WTC11 (cell line): ENCODE measurements around the gene TTLL13. TPM values are rescaled to one million over a fixed set of nuclear protein-coding genes. Genes with fewer than 3 reads are reported as not detected.

Source experiments
- ATAC-seq: fragments of 200-7000 bp; cut with Tn5 transposase; 2 replicates; pipeline ENCODE4 v1.10.0; 2021; ENCODE audit warnings: mild to moderate bottlenecking, moderate library complexity
- CTCF ChIA-PET: fragments of 300-600 bp; sonication (Branson Sonifier 250); formaldehyde crosslinking; loops from one replicate; lab custom pipeline; 2021; ENCODE audit warnings: antibody characterized with exemption; lab: Charles Lee
- POLR2A ChIA-PET: fragments of 350-600 bp; sonication (Branson Sonifier 250); formaldehyde crosslinking; loops from one replicate; lab custom pipeline; 2021; ENCODE audit warnings: antibody characterized with exemption; lab: Charles Lee
- DNase-seq: peaks from one replicate; pipeline ENCODE4 v3.0.0; 2021; ENCODE audit warnings: low spot score
- H3K27ac Mint-ChIP-seq: 2 replicates; pipeline ENCODE4 v1.8.0; 2021; ENCODE audit warnings: mixed read lengths
- H3K27me3 Mint-ChIP-seq: 2 replicates; pipeline ENCODE4 v1.8.0; 2021; ENCODE audit warnings: low read depth, mild to moderate bottlenecking, moderate library complexity, mixed read lengths
- H3K36me3 Mint-ChIP-seq: 2 replicates; pipeline ENCODE4 v1.8.0; 2021; ENCODE audit warnings: mixed read lengths
- H3K4me1 Mint-ChIP-seq: 2 replicates; pipeline ENCODE4 v1.8.0; 2022; ENCODE audit warnings: mixed read lengths
- H3K4me3 Mint-ChIP-seq: 2 replicates; pipeline ENCODE4 v1.8.0; 2021; ENCODE audit warnings: mild to moderate bottlenecking, moderate library complexity, mixed read lengths
- H3K9me3 Mint-ChIP-seq: 2 replicates; pipeline ENCODE4 v1.8.0; 2021; ENCODE audit warnings: mixed read lengths
- CREB1 ChIP-seq: sonication (generic); formaldehyde crosslinking; IDR thresholded peaks from 2 replicates; pipeline ENCODE4 v1.8.0; 2023; ENCODE audit warnings: mild to moderate bottlenecking, missing genetic modification reagents
- CREM ChIP-seq: sonication (generic); formaldehyde crosslinking; IDR thresholded peaks from 2 replicates; pipeline ENCODE4 v1.8.1; 2022; ENCODE audit warnings: mild to moderate bottlenecking, missing genetic modification reagents, moderate library complexity
- CTCF ChIP-seq: fragments of 200-600 bp; IDR thresholded peaks from 2 replicates; pipeline ENCODE4 v1.8.0; 2022; ENCODE audit warnings: antibody characterized with exemption
- E2F1 ChIP-seq: sonication (generic); formaldehyde crosslinking; IDR thresholded peaks from 2 replicates; pipeline ENCODE4 v1.8.0; 2022; ENCODE audit warnings: mild to moderate bottlenecking, missing genetic modification reagents
- ERG ChIP-seq: fragments of 250-450 bp; sonication (Bioruptor Pico); IDR thresholded peaks from 2 replicates; pipeline ENCODE4 v1.8.0; 2021; ENCODE audit warnings: mild to moderate bottlenecking
- FOXJ3 ChIP-seq: sonication (generic); formaldehyde crosslinking; IDR thresholded peaks from 2 replicates; pipeline ENCODE4 v1.9.0; 2021; ENCODE audit warnings: missing genetic modification reagents, mild to moderate bottlenecking, borderline replicate concordance
- FOXP4 ChIP-seq: sonication (generic); formaldehyde crosslinking; IDR thresholded peaks from 2 replicates; pipeline ENCODE4 v1.8.0; 2022; ENCODE audit warnings: mild to moderate bottlenecking, missing genetic modification reagents
- GABPB1 ChIP-seq: sonication (generic); formaldehyde crosslinking; IDR thresholded peaks from 2 replicates; pipeline ENCODE4 v1.8.1; 2023; ENCODE audit warnings: mild to moderate bottlenecking, missing genetic modification reagents
- HMGA2 ChIP-seq: fragments of 250-450 bp; sonication (Bioruptor Pico); IDR thresholded peaks from 2 replicates; pipeline ENCODE4 v1.4.0; 2021; ENCODE audit warnings: mild to moderate bottlenecking, moderate library complexity
- HMGXB4 ChIP-seq: sonication (generic); formaldehyde crosslinking; IDR thresholded peaks from 2 replicates; pipeline ENCODE4 v1.8.1; 2023; ENCODE audit warnings: mild to moderate bottlenecking, moderate library complexity, missing genetic modification reagents
- KAT7 ChIP-seq: sonication (generic); formaldehyde crosslinking; IDR thresholded peaks from 2 replicates; pipeline ENCODE4 v1.8.1; 2023; ENCODE audit warnings: missing genetic modification reagents, mild to moderate bottlenecking, borderline replicate concordance
- PRDM15 ChIP-seq: sonication (generic); formaldehyde crosslinking; IDR thresholded peaks from 2 replicates; pipeline ENCODE4 v1.8.0; 2022; ENCODE audit warnings: missing genetic modification reagents
- STAT6 ChIP-seq: sonication (generic); formaldehyde crosslinking; conservative IDR thresholded peaks from 2 replicates; pipeline ENCODE4 v1.8.1; 2023; ENCODE audit warnings: mild to moderate bottlenecking, low read depth, missing genetic modification reagents, moderate library complexity
- TCF7 ChIP-seq: sonication (generic); formaldehyde crosslinking; IDR thresholded peaks from 2 replicates; pipeline ENCODE4 v1.8.0; 2022; ENCODE audit warnings: mild to moderate bottlenecking, low read depth, missing genetic modification reagents, moderate library complexity
- TEAD1 ChIP-seq: sonication (generic); formaldehyde crosslinking; IDR thresholded peaks from 2 replicates; pipeline ENCODE4 v1.8.0; 2022; ENCODE audit warnings: mild to moderate bottlenecking, missing genetic modification reagents
- TEAD4 ChIP-seq: sonication (generic); formaldehyde crosslinking; IDR thresholded peaks from 2 replicates; pipeline ENCODE4 v1.8.0; 2022; ENCODE audit warnings: mild to moderate bottlenecking, missing genetic modification reagents
- ZBTB21 ChIP-seq: sonication (generic); formaldehyde crosslinking; IDR thresholded peaks from 2 replicates; pipeline ENCODE4 v1.8.1; 2023; ENCODE audit warnings: mild to moderate bottlenecking, missing genetic modification reagents, borderline replicate concordance
- ZNF121 ChIP-seq: sonication (generic); formaldehyde crosslinking; IDR thresholded peaks from 2 replicates; pipeline ENCODE4 v1.8.0; 2023; ENCODE audit warnings: missing genetic modification reagents
- ZNF219 ChIP-seq: sonication (generic); formaldehyde crosslinking; IDR thresholded peaks from 2 replicates; pipeline ENCODE4 v1.8.0; 2023; ENCODE audit warnings: missing genetic modification reagents, mild to moderate bottlenecking, borderline replicate concordance
- ZNF396 ChIP-seq: fragments of 250-450 bp; sonication (Bioruptor Pico); IDR thresholded peaks from 2 replicates; pipeline ENCODE4 v1.8.0; 2021; ENCODE audit warnings: mild to moderate bottlenecking, moderate library complexity, borderline replicate concordance
- total RNA-seq: library from RNA; stranded (reverse); gene quantifications from 3 replicates; pipeline ENCODE4 v1.2.3, GENCODE V29; 2021

Gene TTLL13
- total RNA-seq, 1 experiment from 2014 or later, result 0.48 TPM

- H3K4me3 Mint-ChIP-seq, result no peak overlapping the region
- ATAC-seq (no peak), DNase-seq (no peak)
- no peaks in the 10 kb centered on the region for H3K36me3 Mint-ChIP-seq
- peaks cover 12% of the 10 kb centered on the region for H3K4me1 Mint-ChIP-seq
- TF ChIP-seq ZNF121 (CRISPR knock-in tag) (no peak), TEAD4 (CRISPR knock-in tag) (no peak), TCF7 (no peak), ERG (no peak), CREM (no peak), ZNF396 (CRISPR knock-in tag) (no peak), CTCF (no peak), GABPB1 (CRISPR knock-in tag) (no peak), FOXJ3 (CRISPR knock-in tag) (no peak), ZNF219 (CRISPR knock-in tag) (no peak), PRDM15 (no peak), ZBTB21 (no peak), E2F1 (CRISPR knock-in tag) (no peak), KAT7 (CRISPR knock-in tag) (no peak), HMGA2 (CRISPR knock-in tag) (no peak), TEAD1 (no peak), CREB1 (CRISPR knock-in tag) (no peak), STAT6 (no peak), HMGXB4 (CRISPR knock-in tag) (no peak), FOXP4 (CRISPR knock-in tag) (no peak)
- no peaks in the 10 kb centered on the region; the same call in 1 of the 2 replicates for H3K27me3 Mint-ChIP-seq
- ChIA-PET CTCF (interaction anchor here (0.5 to 4.3 kb wide), 3 partner anchors 13 to 18 kb away, joined by 3 to 24 read pairs (median 12); no protein-coding TSS in a partner anchor), POLR2A (interaction anchor here (0.5 kb wide), 1 partner anchor 1637 kb away, joined by 3 read pairs; no protein-coding TSS in a partner anchor)
- H3K9me3 Mint-ChIP-seq, result no peaks in the 10 kb centered on the region
- no peak overlapping the region for H3K27ac Mint-ChIP-seq
These were observed 56.6 kb downstream of the TTLL13 start for GRCh38 chr15:90305932-90306331.
